ENCODE results near the gene CETP.

Gene CETP

DNA sequence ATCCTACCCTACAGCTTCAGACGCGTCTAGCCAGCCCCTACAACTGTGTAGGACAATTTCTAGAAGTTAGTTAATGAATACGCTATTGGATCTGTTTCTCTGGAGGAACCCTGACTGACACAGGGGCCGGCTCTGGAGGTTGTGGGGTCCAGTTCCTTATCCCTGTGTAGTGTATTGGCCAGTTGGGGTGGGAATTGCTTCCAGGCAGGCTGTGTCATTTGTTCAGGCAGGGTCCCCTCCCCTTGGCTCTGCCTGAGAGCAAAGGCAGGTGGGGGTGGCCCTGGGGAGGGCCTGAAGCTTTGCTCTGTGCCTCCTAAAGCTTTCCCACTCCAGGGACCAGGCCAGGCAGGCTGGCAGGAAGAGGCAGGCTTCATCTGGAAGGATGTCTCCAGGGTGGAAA is 11.7 kb upstream of the CETP start:
- DNase-seq (ENCODE audit: low read depth), result no peak
- no peak overlapping the region for H3K4me3 ChIP-seq (replicated peaks; ENCODE audit: low read depth, low read length)
- TF ChIP-seq, protein P1, sequence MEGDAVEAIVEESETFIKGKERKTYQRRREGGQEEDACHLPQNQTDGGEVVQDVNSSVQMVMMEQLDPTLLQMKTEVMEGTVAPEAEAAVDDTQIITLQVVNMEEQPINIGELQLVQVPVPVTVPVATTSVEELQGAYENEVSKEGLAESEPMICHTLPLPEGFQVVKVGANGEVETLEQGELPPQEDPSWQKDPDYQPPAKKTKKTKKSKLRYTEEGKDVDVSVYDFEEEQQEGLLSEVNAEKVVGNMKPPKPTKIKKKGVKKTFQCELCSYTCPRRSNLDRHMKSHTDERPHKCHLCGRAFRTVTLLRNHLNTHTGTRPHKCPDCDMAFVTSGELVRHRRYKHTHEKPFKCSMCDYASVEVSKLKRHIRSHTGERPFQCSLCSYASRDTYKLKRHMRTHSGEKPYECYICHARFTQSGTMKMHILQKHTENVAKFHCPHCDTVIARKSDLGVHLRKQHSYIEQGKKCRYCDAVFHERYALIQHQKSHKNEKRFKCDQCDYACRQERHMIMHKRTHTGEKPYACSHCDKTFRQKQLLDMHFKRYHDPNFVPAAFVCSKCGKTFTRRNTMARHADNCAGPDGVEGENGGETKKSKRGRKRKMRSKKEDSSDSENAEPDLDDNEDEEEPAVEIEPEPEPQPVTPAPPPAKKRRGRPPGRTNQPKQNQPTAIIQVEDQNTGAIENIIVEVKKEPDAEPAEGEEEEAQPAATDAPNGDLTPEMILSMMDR (IDR thresholded peaks at IDR 0.05; ENCODE audit: low read length, missing control alignments), result no peak

- DNase-seq (ENCODE audit: low read depth), result no peak
- TF ChIP-seq, protein P1 (IDR thresholded peaks at IDR 0.05; ENCODE audit: low read length, missing control alignments), result no peak
- H3K4me3 ChIP-seq (replicated peaks; ENCODE audit: low read depth, low read length), result no peak overlapping the region
Measured at GRCh38 chr16:56950455-56950854, 11.3 kb upstream of the CETP start.

- H3K4me3 ChIP-seq (replicated peaks; ENCODE audit: low read depth, low read length), result no peak overlapping the region
- peak; percentile 66 for DNase-seq (ENCODE audit: low read depth)
- TF ChIP-seq, protein P1 (IDR thresholded peaks at IDR 0.05; ENCODE audit: low read length, missing control alignments), result peak; percentile 75
Measured at GRCh38 chr16:56950881-56951771, 10.6 kb upstream of the CETP start.

DNA sequence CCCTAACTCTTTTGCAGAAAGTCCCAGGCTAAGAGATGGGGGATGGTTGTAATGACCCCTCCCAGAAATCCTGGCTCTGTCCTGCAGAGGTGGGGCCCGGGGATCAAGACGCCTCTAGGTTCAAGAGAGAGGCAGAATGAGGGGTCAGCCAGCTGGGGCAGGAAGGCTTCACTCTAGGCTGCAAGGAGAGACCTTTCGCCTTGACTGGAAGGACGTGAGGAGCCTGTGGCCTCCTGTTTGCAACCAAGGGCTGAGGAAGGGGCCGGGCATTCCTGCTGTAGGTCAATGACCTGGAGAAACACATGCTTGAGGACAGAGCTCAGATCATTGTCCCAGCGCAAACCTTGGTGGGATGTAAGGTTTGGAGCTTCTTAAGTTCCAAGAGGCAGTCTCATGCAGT is 8.7 kb upstream of the CETP start:
- no peak overlapping the region for H3K4me3 ChIP-seq (replicated peaks; ENCODE audit: low read depth, low read length)
- no peak for DNase-seq (ENCODE audit: low read depth)
- TF ChIP-seq, protein P1 (IDR thresholded peaks at IDR 0.05; ENCODE audit: low read length, missing control alignments), result no peak

DNA sequence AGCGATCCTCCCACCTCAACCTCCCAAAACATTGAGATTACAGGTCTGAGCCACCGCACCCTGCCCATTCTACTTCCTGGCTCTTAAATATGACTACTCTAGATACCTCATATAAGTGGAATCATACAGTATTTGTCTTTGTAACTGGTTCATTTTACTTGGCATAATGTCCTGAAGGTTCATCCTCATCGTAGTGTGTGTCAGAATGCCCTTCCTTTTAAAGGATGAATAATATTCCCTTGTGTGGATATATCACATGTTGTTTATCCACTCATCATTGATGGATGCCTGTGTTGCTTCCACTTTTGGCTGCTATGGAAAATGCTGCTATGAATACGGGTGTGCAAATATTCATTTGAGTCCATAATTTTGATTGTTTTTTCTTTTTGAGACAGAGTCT is 5.7 kb upstream of the CETP start:
- DNase-seq (ENCODE audit: low read depth), result no peak
- TF ChIP-seq, protein P1 (IDR thresholded peaks at IDR 0.05; ENCODE audit: low read length, missing control alignments), result no peak
- H3K4me3 ChIP-seq (replicated peaks; ENCODE audit: low read depth, low read length), result no peak overlapping the region

- TF ChIP-seq, protein P1 (IDR thresholded peaks at IDR 0.05; ENCODE audit: low read length, missing control alignments), result peak; percentile 19
- DNase-seq (ENCODE audit: low read depth), result no peak
- H3K4me3 ChIP-seq (replicated peaks; ENCODE audit: low read depth, low read length), result no peak overlapping the region
Measured at GRCh38 chr16:56956756-56957155, 5.0 kb upstream of the CETP start.

All from fibroblast of pulmonary artery (primary cell).